HepG2 (cell line): ENCODE measurements around the gene BMPR1B. TPM values are rescaled to one million over a fixed set of nuclear protein-coding genes. Genes with fewer than 3 reads are reported as not detected.

ENCODE experiments used
- ATAC-seq: fragments of 200-7000 bp; cut with Tn5 transposase; 3 replicates; pipeline ENCODE4 v1.9.1; 2020; ENCODE audit warnings: mild to moderate bottlenecking, moderate library complexity
- BruUV-seq: library from RNA; stranded (reverse); fragments of 400-500 nt; replicated peaks from 2 replicates; lab custom pipeline; 2021; lab: Mats Ljungman, UMichigan
- CTCF ChIA-PET: fragments of 300-600 bp; formaldehyde crosslinking; extraction: SDS; loops from one replicate; lab custom pipeline; 2021; ENCODE audit warnings: low total read pairs, inconsistent platforms, low intra/inter-chr PET ratio; lab: Yijun Ruan, JAX
- POLR2A ChIA-PET: fragments of 350-600 bp; sonication (Branson Sonifier 250); formaldehyde crosslinking; loops from one replicate; lab custom pipeline; 2020; ENCODE audit warnings: antibody characterized with exemption, inconsistent platforms; lab: Yijun Ruan, JAX
- DNase-seq: peaks from one replicate; pipeline ENCODE4 v3.0.0-alpha.2; 2015; ENCODE audit warnings: low spot score
- FAIRE-seq: peaks from 3 replicates; lab custom pipeline; 2011; peaks lifted over from hg19 to GRCh38; lab: Jason Lieb, UNC
- H2AFZ ChIP-seq: one replicate; pipeline ENCODE4 v1.6.1; 2011; ENCODE audit warnings: low read length, inconsistent platforms
- H3K27ac ChIP-seq: fragments of 300-600 bp; 3 replicates; pipeline ENCODE4 v1.8.0; 2011; ENCODE audit warnings: mixed run types, mild to moderate bottlenecking, mixed read lengths, low read length, inconsistent platforms; ENCODE audit not compliant: insufficient read depth; ENCODE audit errors: extremely low read length
- H3K27me3 ChIP-seq, 2 experiments: fragments of 200-600 bp in 1 of 2; 2 replicates in 1 of 2; 3 replicates in 1 of 2; pipeline versions ENCODE4 v1.6.0 to v1.8.0; 2011; ENCODE audit warnings: low read length in 2 of 2, mild to moderate bottlenecking in 2 of 2, moderate library complexity in 2 of 2, inconsistent platforms in 1 of 2; ENCODE audit not compliant: insufficient read depth in 2 of 2, control insufficient read depth in 1 of 2
- H3K36me3 ChIP-seq, 2 experiments: fragments of 200-600 bp in 1 of 2; replicated peaks in 1 of 2; 2 replicates in 1 of 2; 3 replicates in 1 of 2; pipeline versions ENCODE4 v1.5.1 to v1.8.0; 2011; ENCODE audit warnings: low read length in 2 of 2, inconsistent platforms in 1 of 2; ENCODE audit not compliant: insufficient read depth in 2 of 2, control insufficient read depth in 1 of 2
- H3K4me1 ChIP-seq: 2 replicates; pipeline ENCODE4 v1.5.1; 2012; ENCODE audit warnings: low read length, inconsistent platforms; ENCODE audit not compliant: insufficient read depth
- H3K4me2 ChIP-seq: 2 replicates; pipeline ENCODE4 v1.6.0; 2011; ENCODE audit warnings: low read depth, low read length, inconsistent platforms
- H3K4me3 ChIP-seq, 3 experiments: fragments of 200-600 bp in 1 of 3; sonication (generic), shearing (Covaris generic) in 1 of 3; replicated peaks in 1 of 3; 2 replicates each; pipeline ENCODE4 v1.5.1; 2011 to 2016; ENCODE audit warnings: low read length in 3 of 3, inconsistent platforms in 2 of 3, low read depth in 2 of 3, mild to moderate bottlenecking in 2 of 3, control low read depth in 1 of 3, mixed read lengths in 1 of 3; ENCODE audit not compliant: insufficient read depth in 1 of 3
- H3K79me2 ChIP-seq: one replicate; pipeline ENCODE4 v1.6.1; 2011; ENCODE audit warnings: low read length, inconsistent platforms; ENCODE audit not compliant: insufficient read depth
- H3K9ac ChIP-seq: 2 replicates; pipeline ENCODE4 v1.6.0; 2011; ENCODE audit warnings: mild to moderate bottlenecking, low read depth, low read length, inconsistent platforms; ENCODE audit not compliant: insufficient read depth
- H3K9me3 ChIP-seq: 2 replicates; pipeline ENCODE4 v1.5.1; 2012; ENCODE audit warnings: mild to moderate bottlenecking, low read length
- H4K20me1 ChIP-seq: 2 replicates; pipeline ENCODE4 v1.6.0; 2011; ENCODE audit warnings: inconsistent platforms, mild to moderate bottlenecking, low read length, moderate library complexity; ENCODE audit not compliant: insufficient read depth
- CAMTA2 ChIP-seq: sonication (generic); formaldehyde crosslinking; IDR thresholded peaks from 2 replicates; pipeline ENCODE4 v1.4.0; 2020; ENCODE audit warnings: mild to moderate bottlenecking, missing genetic modification reagents, borderline replicate concordance
- HOXA3 ChIP-seq: sonication (generic); formaldehyde crosslinking; IDR thresholded peaks from 2 replicates; pipeline ENCODE4 v1.5.0; 2020; ENCODE audit warnings: missing genetic modification reagents
- IKZF4 ChIP-seq: sonication (generic); formaldehyde crosslinking; IDR thresholded peaks from 2 replicates; pipeline ENCODE4 v1.5.1; 2020; ENCODE audit warnings: borderline replicate concordance, mild to moderate bottlenecking, low read depth, missing genetic modification reagents; ENCODE audit errors: not compliant biosample characterization
- KIAA2018 ChIP-seq: sonication (generic); formaldehyde crosslinking; IDR thresholded peaks from 2 replicates; pipeline ENCODE4 v1.5.0; 2020; ENCODE audit warnings: mild to moderate bottlenecking, missing genetic modification reagents, borderline replicate concordance
- MAFF ChIP-seq: IDR thresholded peaks from 2 replicates; pipeline ENCODE4 v1.6.1; 2011; ENCODE audit warnings: low read depth, low read length, improper control_type of control experiment
- MAFK ChIP-seq, 2 experiments: IDR thresholded peaks in 1 of 2; conservative IDR thresholded peaks in 1 of 2; 2 replicates each; pipeline ENCODE4 v1.6.1; 2011; ENCODE audit warnings: improper control_type of control experiment in 2 of 2, low read length in 2 of 2
- MEF2D ChIP-seq: sonication (generic); formaldehyde crosslinking; IDR thresholded peaks from 2 replicates; pipeline ENCODE4 v1.5.1; 2020; ENCODE audit warnings: mild to moderate bottlenecking, missing genetic modification reagents
- POLR2G ChIP-seq: fragments of 200-400 bp; formaldehyde crosslinking; IDR thresholded peaks from 2 replicates; pipeline ENCODE4 v1.6.1; 2018; ENCODE audit warnings: mild to moderate bottlenecking, low read depth, low read length, moderate library complexity
- REPIN1 ChIP-seq: sonication (generic); formaldehyde crosslinking; IDR thresholded peaks from 2 replicates; pipeline ENCODE4 v1.8.0; 2022; ENCODE audit warnings: missing genetic modification reagents, low read depth, mild to moderate bottlenecking, borderline replicate concordance
- XRCC5 ChIP-seq: fragments of 200-400 bp; formaldehyde crosslinking; optimal IDR thresholded peaks from 2 replicates; pipeline ENCODE3; 2017; ENCODE audit warnings: mild to moderate bottlenecking, low read length
- ZFX ChIP-seq: sonication (generic); formaldehyde crosslinking; IDR thresholded peaks from 2 replicates; pipeline ENCODE4 v1.4.0; 2020; ENCODE audit warnings: mild to moderate bottlenecking, low read depth, missing genetic modification reagents, moderate library complexity
- ZNF414 ChIP-seq: sonication (generic); formaldehyde crosslinking; IDR thresholded peaks from 2 replicates; pipeline ENCODE4 v1.5.0; 2020; ENCODE audit warnings: missing genetic modification reagents
- ZNF446 ChIP-seq: sonication (generic); formaldehyde crosslinking; IDR thresholded peaks from 2 replicates; pipeline ENCODE4 v1.5.0; 2020; ENCODE audit warnings: mild to moderate bottlenecking, missing genetic modification reagents
- ZNF557 ChIP-seq: sonication (generic); formaldehyde crosslinking; IDR thresholded peaks from 2 replicates; pipeline ENCODE4 v1.4.0; 2020; ENCODE audit warnings: missing genetic modification reagents
- ZNF720 ChIP-seq: sonication (generic); formaldehyde crosslinking; IDR thresholded peaks from 2 replicates; pipeline ENCODE4 v1.4.0; 2020; ENCODE audit warnings: missing genetic modification reagents
- ZNF790 ChIP-seq: sonication (generic); formaldehyde crosslinking; IDR thresholded peaks from 2 replicates; pipeline ENCODE4 v1.8.0; 2022; ENCODE audit warnings: missing genetic modification reagents, mild to moderate bottlenecking, borderline replicate concordance
- WGBS: methylation state at CpG from one replicate; pipeline ENCODE4 v1.1.6; 2017; ENCODE audit warnings: low lambda C conversion rate; 5-methylcytosine and 5-hydroxymethylcytosine counted together
- in situ Hi-C: cut with HindIII; loops from 2 replicates; pipeline ENCODE4 v1.10.0; 2017; ENCODE audit warnings: low pct_unique_long_range_greater_than_20kb; ENCODE audit not compliant: extremely low pct_ligation_motif_present
- intact Hi-C: fragments of 100-400 bp; cut with micrococcal nuclease; formaldehyde crosslinking; loops from one replicate; pipeline ENCODE4 v1.10.0; 2022; ENCODE audit not compliant: unreplicated experiment
- polyA plus RNA-seq, 8 experiments: library from polyadenylated mRNA; depleted of rRNA in 3 of 8; stranded (reverse) in 7 of 8; unstranded in 1 of 8; fragments of >200 nt; fragmentation: Illumina TruSeq in 4 of 8; extraction: Trizol in 4 of 8; gene quantifications; 2 replicates each; pipeline versions ENCODE4 v1.2.1 to v1.2.3, GENCODE V29; 2011 to 2016; ENCODE audit warnings: low read depth in 4 of 8, missing spikeins in 1 of 8, mixed read lengths in 1 of 8; ENCODE audit not compliant: insufficient read depth in 1 of 8
- total RNA-seq, 5 experiments: library from RNA; depleted of rRNA; stranded (reverse); fragments of >200 nt; fragmentation: Illumina TruSeq; extraction: Trizol; gene quantifications; 2 replicates each; pipeline ENCODE4 v1.2.3, GENCODE V29; 2016; ENCODE audit warnings: low read depth in 1 of 5

The BMPR1B gene
- total and polyA plus RNA-seq, 2 of the 13 experiments (the other 11 are each of a cell fraction or from before 2014, with no cell fraction given) = 0.07 TPM; not detected in 1

- no peak for DNase-seq
- Histone ChIP-seq H3K4me3 (no peak overlapping the region), H4K20me1 (no peaks in the 10 kb centered on the region), H3K4me2 (no peak overlapping the region), H3K36me3 (no peaks in the 10 kb centered on the region), H3K79me2 (no peaks in the 10 kb centered on the region), H3K4me1 (no peaks in the 10 kb centered on the region), H3K9ac (no peak overlapping the region), H3K27ac (no peak overlapping the region), H2AFZ (no peak overlapping the region), H3K9me3 (no peaks in the 10 kb centered on the region), H3K27me3 (no peaks in the 10 kb centered on the region; a peak in 1 of 5 replicates)
- WGBS = 42% methylated on average over 17 of the region's 18 CpGs
- intact Hi-C loops = no loop called here
- no TSS peak for BruUV-seq
- no peak for FAIRE-seq
- in situ Hi-C loops = no loop called here
- no peak for ATAC-seq
- ChIA-PET CTCF (no interaction called here), POLR2A (no interaction called here)
- TF ChIP-seq ZNF790 (CRISPR knock-in tag) (no peak), ZNF446 (CRISPR knock-in tag) (no peak), ZNF414 (CRISPR knock-in tag) (no peak), ZNF557 (no peak), REPIN1 (CRISPR knock-in tag) (no peak), KIAA2018 (CRISPR knock-in tag) (no peak), MAFK (conservative IDR thresholded peaks at IDR 0.05 in 1 of 2, IDR thresholded peaks at IDR 0.05 in 1 of 2; ENCODE audit: low read length in 2 of 2) (peak; percentile 30 to 66; a peak in 2 of 4 replicates), MEF2D (CRISPR knock-in tag) (no peak), XRCC5 (no peak), IKZF4 (CRISPR knock-in tag) (no peak), POLR2G (no peak), CAMTA2 (CRISPR knock-in tag) (no peak), ZNF720 (CRISPR knock-in tag) (no peak), ZFX (CRISPR knock-in tag) (no peak), HOXA3 (CRISPR knock-in tag) (no peak), MAFF (0 out of 2 replicates have a peak, but pooled peaks have one; percentile 41)
These were observed 423.7 kb downstream of the BMPR1B start for GRCh38 chr4:95181243-95181995.
